IPS-NIHi7 (cell line): Measurements from ENCODE around the gene SPTBN4.
"Not testable (repeated sequence)": the region's sequence is repeated elsewhere in the genome, so short reads cannot be mapped to it uniquely, and the experiment has no call there.

Source experiments
- DNase-seq: peaks from one replicate; pipeline ENCODE4 v3.0.0; 2012; ENCODE audit warnings: mixed read lengths; ENCODE audit errors: extremely low spot score

The SPTBN4 gene

GRCh38 chr19:40617961-40618360 is 151.2 kb downstream of the SPTBN4 start:
- DNase-seq: no peak

- no peak for DNase-seq
These were observed 152.7 kb downstream of the SPTBN4 start for GRCh38 chr19:40619333-40620160.

DNA sequence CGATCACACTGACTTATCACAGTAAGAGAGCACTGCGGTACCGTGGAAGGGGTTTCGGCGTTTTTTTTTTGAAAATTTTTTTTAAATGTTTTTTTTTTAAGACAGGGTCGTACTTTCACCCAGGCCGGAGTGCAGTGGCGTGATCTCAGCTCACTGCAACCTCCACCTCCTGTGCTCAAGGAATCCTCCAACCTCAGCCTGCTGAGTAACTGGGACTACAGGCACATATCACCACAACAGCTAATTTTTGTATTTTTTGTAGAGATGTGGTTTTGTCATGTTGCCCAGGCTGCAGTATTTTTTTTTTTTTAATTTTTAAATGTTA is 153.3 kb downstream of the SPTBN4 start:
- no peak for DNase-seq

DNA sequence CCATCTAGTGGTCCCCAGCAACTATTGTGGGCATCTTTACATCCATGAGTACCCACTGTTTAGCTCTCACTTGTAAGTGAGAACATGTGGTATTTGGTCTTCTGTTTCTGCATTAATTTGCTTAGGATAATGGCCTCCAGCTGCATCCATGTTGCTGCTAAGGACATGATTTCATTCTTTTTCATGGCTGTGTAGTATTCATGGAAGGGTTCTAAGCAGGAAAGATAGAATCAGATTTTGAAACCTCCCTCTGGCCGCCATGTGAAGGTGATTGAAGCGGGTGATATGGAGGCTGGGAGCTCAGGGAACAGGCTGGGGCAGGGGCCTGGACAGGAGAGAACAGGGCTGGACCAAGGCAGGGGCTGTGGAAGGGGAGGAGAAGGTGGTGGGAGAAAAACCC is 154.5 kb downstream of the SPTBN4 start:
- DNase-seq: no peak

DNA sequence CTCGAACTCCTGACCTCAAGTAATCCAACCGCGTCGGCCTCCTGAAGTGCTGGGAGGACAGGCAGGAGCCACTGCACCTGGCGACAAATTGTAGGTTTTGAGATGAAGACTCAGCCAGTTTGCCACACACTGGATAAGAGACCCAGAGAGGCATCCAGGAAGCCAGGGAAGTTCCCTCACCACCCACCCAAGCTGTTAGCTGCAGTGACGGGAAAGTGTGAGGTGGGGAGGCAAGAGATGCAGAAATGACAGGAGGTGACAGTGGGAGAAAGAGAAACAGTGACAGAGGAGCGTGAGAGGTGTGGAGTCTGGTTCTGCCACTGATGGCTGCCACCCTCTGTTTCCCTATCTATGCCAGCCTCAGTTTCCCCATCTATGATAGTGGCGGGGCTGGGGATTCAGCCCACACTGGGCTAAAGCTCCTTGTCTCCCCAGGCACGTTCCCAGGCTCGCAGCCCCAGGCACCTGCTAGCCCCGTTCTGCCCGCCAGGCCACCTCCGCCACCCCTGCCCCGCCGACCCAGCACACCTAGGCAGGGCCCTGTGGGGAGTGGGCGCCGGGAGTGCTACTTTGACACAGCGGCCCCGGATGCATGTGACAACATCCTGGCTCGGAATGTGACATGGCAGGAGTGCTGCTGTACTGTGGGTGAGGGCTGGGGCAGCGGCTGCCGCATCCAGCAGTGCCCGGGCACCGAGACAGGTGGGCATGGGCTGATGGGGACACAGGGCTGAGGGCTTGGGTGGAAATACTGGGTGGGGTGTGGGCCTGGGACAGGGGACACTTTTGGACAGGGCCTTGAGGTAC is 155.4 kb downstream of the SPTBN4 start:
- DNase-seq: no peak

DNA sequence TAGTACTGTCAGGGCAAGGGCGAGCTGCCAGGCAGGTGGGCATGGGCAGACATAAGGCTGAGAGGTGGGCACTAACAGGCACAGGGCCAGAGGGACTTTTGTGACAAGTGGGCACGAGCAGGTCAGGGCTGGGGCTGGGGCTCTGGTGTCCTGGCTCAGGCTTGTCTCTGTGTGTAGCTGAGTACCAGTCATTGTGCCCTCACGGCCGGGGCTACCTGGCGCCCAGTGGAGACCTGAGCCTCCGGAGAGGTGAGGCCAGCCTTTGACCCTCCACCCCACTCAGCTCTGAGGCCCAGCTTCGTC is 155.9 kb downstream of the SPTBN4 start:
- no peak for DNase-seq

DNA sequence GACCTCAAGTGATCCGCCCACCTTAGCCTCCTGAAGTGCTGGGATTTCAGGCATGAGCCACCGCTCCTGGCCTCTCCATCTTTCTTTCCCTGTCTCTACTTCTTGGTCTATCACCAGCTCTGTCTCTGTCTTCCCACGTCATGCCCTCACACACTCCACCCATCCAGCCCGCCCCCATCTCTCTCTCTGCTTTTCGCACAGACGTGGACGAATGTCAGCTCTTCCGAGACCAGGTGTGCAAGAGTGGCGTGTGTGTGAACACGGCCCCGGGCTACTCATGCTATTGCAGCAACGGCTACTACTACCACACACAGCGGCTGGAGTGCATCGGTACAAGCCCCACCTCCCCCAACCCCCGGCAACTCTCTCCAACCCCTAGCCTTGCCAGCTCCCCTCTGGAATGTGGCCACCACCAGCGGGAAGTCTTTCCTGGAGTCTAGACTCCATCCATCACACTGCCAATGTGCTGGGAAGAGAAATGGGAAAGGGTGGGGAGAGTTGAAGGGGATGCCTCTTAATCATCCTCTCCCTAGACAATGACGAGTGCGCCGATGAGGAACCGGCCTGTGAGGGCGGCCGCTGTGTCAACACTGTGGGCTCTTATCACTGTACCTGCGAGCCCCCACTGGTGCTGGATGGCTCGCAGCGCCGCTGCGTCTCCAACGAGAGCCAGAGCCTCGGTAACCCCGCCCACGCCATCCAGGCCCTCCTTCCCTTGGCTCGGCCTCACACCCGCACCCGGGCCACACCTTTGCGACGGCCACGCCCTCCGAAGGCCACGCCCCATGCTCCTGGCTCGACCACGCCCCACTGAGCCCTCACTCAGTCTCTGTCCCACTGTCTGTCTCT is 156.8 kb downstream of the SPTBN4 start:
- DNase-seq: peak; percentile 98

GRCh38 chr19:40624369-40625153 is 157.8 kb downstream of the SPTBN4 start:
- DNase-seq: not testable (repeated sequence)

DNA sequence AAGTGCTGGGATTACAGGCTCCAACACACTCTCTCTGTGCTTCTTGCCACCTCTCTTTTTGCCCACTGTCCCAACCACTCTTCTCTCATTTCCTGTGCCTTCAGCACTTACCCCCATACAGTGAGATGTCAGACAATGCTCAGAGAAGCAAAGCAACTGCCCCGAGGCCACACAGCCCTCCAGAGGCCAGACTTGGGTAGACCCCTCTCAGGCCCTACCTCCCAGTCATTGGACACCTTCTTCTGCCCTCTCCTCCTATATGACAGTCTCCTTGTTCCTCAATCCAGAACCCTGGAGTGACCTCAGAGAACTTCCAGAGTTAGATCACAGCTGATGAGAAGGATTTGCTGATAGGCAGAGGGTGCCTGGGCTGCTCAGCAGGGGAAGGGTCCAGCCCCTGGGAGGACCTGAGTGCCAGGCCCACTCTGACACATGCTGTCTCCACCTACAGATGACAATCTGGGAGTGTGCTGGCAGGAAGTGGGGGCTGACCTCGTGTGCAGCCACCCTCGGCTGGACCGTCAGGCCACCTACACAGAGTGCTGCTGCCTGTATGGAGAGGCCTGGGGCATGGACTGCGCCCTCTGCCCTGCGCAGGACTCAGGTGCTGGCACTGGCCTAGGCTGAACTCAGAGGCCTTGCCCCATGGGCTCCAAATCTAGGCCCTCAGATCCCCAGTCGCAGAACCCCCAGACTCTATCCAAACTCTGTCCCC is 158.8 kb downstream of the SPTBN4 start:
- no peak for DNase-seq
